ENCODE data around the gene CPSF4L.

GRCh38 chr17:73282629-73283028 is 20.9 kb upstream of the CPSF4L start:
- no peak for TF ChIP-seq ZNF274 (IDR thresholded peaks at IDR 0.05; ENCODE audit: low read depth, low read length)
- no peak for TF ChIP-seq SUZ12 (IDR thresholded peaks at IDR 0.05; ENCODE audit: extremely low read depth, insufficient read depth, insufficient read length)
